ENCODE measurements around the gene IARS2. TPM values are rescaled to one million over a fixed set of nuclear protein-coding genes. Genes with fewer than 3 reads are reported as not detected.

The IARS2 gene
- total RNA-seq, 1 experiment from 2014 or later, result 73.9 TPM

DNA sequence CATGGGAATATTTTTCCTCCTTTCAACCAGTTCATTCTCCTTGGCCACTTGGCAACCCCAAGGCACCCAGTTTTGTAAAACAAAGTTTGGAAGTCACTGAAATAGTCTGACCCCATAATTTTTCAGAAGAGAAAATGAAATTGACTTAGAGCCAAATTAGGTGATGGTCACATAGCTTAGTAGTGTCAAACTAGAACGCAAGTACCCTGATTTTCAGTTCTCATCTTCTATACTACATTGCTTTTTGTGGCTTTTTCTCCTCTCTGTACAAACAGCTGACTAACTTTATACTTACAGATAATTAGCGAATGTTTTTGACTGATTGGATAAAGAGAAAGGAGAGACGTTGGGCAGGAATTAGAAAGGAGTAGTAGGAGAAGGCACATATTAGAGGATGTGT lies 33.1 kb downstream of the IARS2 start:
- H3K36me3 Mint-ChIP-seq, result peaks cover 32% of the 10 kb centered on the region
- 0 out of 2 replicates have a peak, but pooled peaks cover 5% of the 10 kb centered on the region for H3K4me1 Mint-ChIP-seq
- POLR2A ChIA-PET, result no interaction called here
- H3K9me3 Mint-ChIP-seq, result peaks cover 4% of the 10 kb centered on the region
- no peaks in the 10 kb centered on the region for H3K27me3 Mint-ChIP-seq (ENCODE audit: low read depth)
- no peak overlapping the region for H3K4me3 Mint-ChIP-seq
- no peak overlapping the region for H3K27ac Mint-ChIP-seq
- DNase-seq (ENCODE audit: low spot score), result no peak
- no peak for ATAC-seq
- no peak for TF ChIP-seq FOXP1 (CRISPR knock-in tag; IDR thresholded peaks at IDR 0.05; ENCODE audit: borderline replicate concordance)
- TF ChIP-seq, protein P1, sequence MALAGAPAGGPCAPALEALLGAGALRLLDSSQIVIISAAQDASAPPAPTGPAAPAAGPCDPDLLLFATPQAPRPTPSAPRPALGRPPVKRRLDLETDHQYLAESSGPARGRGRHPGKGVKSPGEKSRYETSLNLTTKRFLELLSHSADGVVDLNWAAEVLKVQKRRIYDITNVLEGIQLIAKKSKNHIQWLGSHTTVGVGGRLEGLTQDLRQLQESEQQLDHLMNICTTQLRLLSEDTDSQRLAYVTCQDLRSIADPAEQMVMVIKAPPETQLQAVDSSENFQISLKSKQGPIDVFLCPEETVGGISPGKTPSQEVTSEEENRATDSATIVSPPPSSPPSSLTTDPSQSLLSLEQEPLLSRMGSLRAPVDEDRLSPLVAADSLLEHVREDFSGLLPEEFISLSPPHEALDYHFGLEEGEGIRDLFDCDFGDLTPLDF (CRISPR knock-in tag; IDR thresholded peaks at IDR 0.05), result no peak
- TF ChIP-seq ZNF263 (CRISPR knock-in tag; IDR thresholded peaks at IDR 0.05; ENCODE audit: low read depth), result no peak
- no peak for TF ChIP-seq ETV6 (CRISPR knock-in tag; IDR thresholded peaks at IDR 0.05)
- TF ChIP-seq MYBL2 (CRISPR knock-in tag; IDR thresholded peaks at IDR 0.05), result no peak
- TF ChIP-seq CREM (CRISPR knock-in tag; IDR thresholded peaks at IDR 0.05), result no peak
- TF ChIP-seq, protein P2, sequence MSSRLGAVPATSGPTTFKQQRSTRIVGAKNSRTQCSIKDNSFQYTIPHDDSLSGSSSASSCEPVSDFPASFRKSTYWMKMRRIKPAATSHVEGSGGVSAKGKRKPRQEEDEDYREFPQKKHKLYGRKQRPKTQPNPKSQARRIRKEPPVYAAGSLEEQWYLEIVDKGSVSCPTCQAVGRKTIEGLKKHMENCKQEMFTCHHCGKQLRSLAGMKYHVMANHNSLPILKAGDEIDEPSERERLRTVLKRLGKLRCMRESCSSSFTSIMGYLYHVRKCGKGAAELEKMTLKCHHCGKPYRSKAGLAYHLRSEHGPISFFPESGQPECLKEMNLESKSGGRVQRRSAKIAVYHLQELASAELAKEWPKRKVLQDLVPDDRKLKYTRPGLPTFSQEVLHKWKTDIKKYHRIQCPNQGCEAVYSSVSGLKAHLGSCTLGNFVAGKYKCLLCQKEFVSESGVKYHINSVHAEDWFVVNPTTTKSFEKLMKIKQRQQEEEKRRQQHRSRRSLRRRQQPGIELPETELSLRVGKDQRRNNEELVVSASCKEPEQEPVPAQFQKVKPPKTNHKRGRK (CRISPR knock-in tag; IDR thresholded peaks at IDR 0.05; ENCODE audit: borderline replicate concordance), result no peak
- TF ChIP-seq CBFB (CRISPR knock-in tag; IDR thresholded peaks at IDR 0.05; ENCODE audit: low read depth), result no peak
- TF ChIP-seq NR1H2 (CRISPR knock-in tag; IDR thresholded peaks at IDR 0.05), result no peak
- TF ChIP-seq, protein P3, sequence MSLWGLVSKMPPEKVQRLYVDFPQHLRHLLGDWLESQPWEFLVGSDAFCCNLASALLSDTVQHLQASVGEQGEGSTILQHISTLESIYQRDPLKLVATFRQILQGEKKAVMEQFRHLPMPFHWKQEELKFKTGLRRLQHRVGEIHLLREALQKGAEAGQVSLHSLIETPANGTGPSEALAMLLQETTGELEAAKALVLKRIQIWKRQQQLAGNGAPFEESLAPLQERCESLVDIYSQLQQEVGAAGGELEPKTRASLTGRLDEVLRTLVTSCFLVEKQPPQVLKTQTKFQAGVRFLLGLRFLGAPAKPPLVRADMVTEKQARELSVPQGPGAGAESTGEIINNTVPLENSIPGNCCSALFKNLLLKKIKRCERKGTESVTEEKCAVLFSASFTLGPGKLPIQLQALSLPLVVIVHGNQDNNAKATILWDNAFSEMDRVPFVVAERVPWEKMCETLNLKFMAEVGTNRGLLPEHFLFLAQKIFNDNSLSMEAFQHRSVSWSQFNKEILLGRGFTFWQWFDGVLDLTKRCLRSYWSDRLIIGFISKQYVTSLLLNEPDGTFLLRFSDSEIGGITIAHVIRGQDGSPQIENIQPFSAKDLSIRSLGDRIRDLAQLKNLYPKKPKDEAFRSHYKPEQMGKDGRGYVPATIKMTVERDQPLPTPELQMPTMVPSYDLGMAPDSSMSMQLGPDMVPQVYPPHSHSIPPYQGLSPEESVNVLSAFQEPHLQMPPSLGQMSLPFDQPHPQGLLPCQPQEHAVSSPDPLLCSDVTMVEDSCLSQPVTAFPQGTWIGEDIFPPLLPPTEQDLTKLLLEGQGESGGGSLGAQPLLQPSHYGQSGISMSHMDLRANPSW (CRISPR knock-in tag; conservative IDR thresholded peaks at IDR 0.05; ENCODE audit: low read depth), result no peak
- no peak for TF ChIP-seq ZNF121 (CRISPR knock-in tag; IDR thresholded peaks at IDR 0.05)
- TF ChIP-seq, protein P4, sequence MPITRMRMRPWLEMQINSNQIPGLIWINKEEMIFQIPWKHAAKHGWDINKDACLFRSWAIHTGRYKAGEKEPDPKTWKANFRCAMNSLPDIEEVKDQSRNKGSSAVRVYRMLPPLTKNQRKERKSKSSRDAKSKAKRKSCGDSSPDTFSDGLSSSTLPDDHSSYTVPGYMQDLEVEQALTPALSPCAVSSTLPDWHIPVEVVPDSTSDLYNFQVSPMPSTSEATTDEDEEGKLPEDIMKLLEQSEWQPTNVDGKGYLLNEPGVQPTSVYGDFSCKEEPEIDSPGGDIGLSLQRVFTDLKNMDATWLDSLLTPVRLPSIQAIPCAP (CRISPR knock-in tag; IDR thresholded peaks at IDR 0.05), result no peak
- TF ChIP-seq GTF2I (CRISPR knock-in tag; conservative IDR thresholded peaks at IDR 0.05), result no peak
- no peak for TF ChIP-seq ZBTB21 (CRISPR knock-in tag; IDR thresholded peaks at IDR 0.05; ENCODE audit: borderline replicate concordance)
- no peak for TF ChIP-seq ZNF232 (CRISPR knock-in tag; IDR thresholded peaks at IDR 0.05)
- CTCF ChIA-PET, result no interaction called here

DNA sequence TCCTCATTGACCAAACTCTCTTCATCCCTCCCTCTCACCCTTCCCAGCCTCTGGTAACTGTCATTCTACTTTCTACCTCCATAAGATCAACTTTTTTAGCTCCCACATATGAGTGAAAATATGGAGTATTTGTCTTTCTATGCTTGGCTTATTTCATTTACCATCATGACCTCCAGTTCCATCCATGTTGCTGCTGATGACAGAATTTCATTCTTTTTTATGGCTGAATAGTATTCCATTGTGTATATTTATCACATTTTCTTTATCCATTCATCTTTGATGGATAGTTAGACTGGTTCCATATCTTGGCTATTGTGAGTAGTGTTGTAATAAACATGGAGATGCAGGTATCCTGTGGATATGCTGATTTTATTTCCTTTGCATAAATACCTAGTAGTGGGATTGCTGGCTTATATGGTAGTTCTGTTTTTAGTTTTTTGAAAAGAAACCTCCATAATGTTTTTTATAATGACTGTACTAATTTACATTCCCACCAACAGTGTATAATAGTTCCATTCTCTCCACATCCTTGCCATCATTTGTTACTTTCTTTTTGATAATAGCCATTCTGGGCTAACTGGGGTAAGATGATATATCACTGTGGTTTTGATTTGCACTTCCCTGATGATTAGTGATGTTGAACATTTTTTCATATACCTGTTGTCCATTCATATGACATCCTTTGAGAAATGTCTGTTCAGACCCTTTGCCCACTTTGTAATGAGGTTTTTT lies 35.7 kb downstream of the IARS2 start:
- H3K27ac Mint-ChIP-seq, result no peak overlapping the region
- DNase-seq (ENCODE audit: low spot score), result no peak
- 0 out of 2 replicates have a peak, but pooled peaks cover under 1% of the 10 kb centered on the region for H3K4me1 Mint-ChIP-seq
- no peak overlapping the region for H3K4me3 Mint-ChIP-seq
- ChIA-PET CTCF (no interaction called here), POLR2A (no interaction called here)
- TF ChIP-seq SMAD3 (CRISPR knock-in tag; IDR thresholded peaks at IDR 0.05; ENCODE audit: borderline replicate concordance) (no peak), SMAD4 (CRISPR knock-in tag; IDR thresholded peaks at IDR 0.05) (no peak), GTF2I (CRISPR knock-in tag; conservative IDR thresholded peaks at IDR 0.05) (no peak), FOXJ3 (CRISPR knock-in tag; IDR thresholded peaks at IDR 0.05; ENCODE audit: borderline replicate concordance) (no peak)
- TF ChIP-seq, protein P5, sequence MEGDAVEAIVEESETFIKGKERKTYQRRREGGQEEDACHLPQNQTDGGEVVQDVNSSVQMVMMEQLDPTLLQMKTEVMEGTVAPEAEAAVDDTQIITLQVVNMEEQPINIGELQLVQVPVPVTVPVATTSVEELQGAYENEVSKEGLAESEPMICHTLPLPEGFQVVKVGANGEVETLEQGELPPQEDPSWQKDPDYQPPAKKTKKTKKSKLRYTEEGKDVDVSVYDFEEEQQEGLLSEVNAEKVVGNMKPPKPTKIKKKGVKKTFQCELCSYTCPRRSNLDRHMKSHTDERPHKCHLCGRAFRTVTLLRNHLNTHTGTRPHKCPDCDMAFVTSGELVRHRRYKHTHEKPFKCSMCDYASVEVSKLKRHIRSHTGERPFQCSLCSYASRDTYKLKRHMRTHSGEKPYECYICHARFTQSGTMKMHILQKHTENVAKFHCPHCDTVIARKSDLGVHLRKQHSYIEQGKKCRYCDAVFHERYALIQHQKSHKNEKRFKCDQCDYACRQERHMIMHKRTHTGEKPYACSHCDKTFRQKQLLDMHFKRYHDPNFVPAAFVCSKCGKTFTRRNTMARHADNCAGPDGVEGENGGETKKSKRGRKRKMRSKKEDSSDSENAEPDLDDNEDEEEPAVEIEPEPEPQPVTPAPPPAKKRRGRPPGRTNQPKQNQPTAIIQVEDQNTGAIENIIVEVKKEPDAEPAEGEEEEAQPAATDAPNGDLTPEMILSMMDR (IDR thresholded peaks at IDR 0.05), result no peak
- TF ChIP-seq, protein P6, sequence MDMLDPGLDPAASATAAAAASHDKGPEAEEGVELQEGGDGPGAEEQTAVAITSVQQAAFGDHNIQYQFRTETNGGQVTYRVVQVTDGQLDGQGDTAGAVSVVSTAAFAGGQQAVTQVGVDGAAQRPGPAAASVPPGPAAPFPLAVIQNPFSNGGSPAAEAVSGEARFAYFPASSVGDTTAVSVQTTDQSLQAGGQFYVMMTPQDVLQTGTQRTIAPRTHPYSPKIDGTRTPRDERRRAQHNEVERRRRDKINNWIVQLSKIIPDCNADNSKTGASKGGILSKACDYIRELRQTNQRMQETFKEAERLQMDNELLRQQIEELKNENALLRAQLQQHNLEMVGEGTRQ (CRISPR knock-in tag; IDR thresholded peaks at IDR 0.05), result no peak
- H3K36me3 Mint-ChIP-seq, result peaks cover 50% of the 10 kb centered on the region
- no peaks in the 10 kb centered on the region for H3K27me3 Mint-ChIP-seq (ENCODE audit: low read depth)
- H3K9me3 Mint-ChIP-seq, result peaks cover 4% of the 10 kb centered on the region
- ATAC-seq, result no peak

All from WTC11 (cell line).